ENCODE results near the gene ERP27.

The ERP27 gene

DNA sequence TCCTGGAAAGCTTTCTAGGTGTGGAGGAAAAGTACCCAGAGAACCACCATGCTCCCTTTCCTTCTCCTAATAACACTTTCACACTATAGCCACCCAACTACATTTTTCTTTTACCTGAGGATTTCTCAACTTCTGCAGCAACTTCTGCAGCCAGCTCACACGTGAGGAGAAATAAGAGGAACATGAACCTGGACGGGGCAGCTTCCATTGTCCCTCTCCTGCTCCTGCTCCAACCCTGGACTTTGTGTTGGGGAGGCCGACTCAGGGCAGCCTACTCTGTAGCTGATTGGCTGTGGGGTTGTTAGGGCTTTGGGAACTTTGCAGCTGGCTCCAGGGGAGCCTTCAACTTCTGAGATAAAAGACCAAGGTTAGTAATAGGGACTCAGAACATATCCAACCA is at the start of gene ERP27:
TSS of gene ERP27 (minus strand) at position 237 of the 400 bp plus-strand sequence. CDS start at position 208, 29 bp downstream.
- FAIRE-seq: no peak

- FAIRE-seq: no peak
These were observed 49.7 kb upstream of the ERP27 start for GRCh38 chr12:14988035-14988434.

GRCh38 chr12:14986449-14986848 is 48.1 kb upstream of the ERP27 start:
- FAIRE-seq: no peak

GRCh38 chr12:14984766-14985285 is 46.5 kb upstream of the ERP27 start:
- FAIRE-seq: no peak

GRCh38 chr12:14984036-14984435 is 45.7 kb upstream of the ERP27 start:
- FAIRE-seq: no peak

DNA sequence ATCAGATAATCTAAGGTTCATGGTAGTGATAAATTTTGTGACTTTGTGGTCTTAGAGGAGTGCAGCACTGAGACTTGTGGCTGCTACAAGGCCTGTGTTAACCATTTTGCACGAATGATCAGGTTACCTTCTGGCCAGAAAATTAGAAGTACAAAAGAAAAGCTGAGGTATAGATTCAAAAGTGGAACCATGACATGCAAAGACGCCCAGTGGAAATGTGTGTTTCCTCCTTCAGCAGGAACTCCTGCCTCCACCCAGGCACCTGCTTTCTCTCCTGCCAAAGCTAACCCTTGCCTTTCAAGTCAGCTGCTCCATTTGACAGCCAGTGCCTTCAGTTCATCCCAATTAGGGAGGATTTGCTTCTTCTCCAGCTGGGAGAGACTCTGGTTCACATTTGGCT is 44.7 kb upstream of the ERP27 start:
- FAIRE-seq: no peak

DNA sequence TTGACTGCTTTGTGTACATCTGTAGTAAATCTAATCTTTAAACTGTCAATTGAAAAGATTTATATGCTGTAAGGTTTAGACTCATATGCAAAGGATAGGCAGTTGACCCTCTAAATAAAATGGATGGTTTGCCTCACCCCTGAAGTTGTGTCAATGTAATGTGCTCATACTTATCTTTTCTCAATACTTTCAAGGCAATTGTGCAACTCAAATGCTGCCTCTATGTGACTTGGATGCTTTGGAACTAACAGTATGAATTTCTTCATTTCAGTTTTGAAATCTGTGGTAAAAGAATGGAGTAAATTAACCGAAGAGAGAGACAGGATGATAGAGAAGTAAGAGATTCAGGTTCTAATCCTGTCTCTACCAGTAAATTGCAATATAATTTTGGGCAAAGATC is 44.2 kb upstream of the ERP27 start:
- no peak for FAIRE-seq

- no peak for FAIRE-seq
These were observed 42.7 kb upstream of the ERP27 start for GRCh38 chr12:14981049-14981448.

DNA sequence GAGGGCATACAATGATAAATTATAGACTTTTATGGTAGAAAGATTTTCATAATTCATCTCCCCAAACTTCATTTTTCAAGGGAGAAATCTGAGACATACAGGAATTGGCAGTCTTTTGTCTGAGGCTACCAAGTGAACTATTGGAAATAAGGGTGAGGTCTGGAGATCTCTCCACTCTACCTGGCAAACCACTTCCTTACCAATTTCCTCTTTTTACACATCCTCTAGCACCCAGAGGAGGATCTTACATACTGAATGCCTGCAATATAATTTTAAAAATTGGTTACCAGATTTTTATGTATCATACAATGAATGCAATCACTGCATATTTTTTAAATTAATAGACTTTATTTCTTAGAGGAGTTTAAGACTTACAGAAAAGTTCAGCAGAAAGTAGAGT is 41.1 kb upstream of the ERP27 start:
- FAIRE-seq: no peak

GRCh38 chr12:14976658-14977057 is 38.3 kb upstream of the ERP27 start:
- FAIRE-seq: no peak

DNA sequence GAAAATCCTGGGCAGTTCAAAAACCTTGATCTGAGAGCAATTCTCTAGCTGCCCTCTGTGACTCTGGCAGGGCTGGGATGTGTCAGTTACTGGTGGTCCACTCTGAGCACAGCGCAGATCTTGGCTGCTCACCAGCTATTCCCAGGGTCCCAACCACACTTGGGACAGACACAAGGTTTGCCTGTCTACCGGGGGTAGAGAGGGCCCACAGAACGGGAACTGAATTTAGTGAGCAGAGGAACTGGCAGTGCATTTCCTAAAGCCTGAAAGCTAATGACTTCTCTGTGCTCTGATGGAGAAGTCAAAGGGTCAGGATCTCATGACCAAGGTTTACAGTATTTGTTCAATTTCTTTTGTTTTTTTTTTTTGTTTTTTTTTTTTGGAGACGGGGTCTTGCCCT is 37.1 kb upstream of the ERP27 start:
- FAIRE-seq: no peak

DNA sequence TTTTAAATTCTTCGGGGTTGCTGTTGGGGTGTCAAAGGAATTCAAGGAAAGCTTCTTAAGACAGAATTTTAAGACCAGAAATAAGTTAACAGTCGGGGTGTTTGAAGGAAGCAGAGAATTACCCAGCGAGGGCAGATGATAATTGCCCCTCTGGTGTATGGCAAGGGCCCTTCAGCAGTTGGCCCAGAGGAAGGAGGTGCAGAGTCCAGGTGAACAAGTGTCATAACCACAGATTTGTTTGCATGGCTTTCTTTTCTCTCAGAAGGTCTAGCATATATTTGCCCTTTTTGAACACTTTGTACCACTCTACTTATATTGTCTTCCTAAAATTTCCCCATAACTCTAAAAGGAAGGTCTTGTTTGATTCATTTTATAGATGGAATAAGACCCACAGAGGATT is 36.3 kb upstream of the ERP27 start:
- no peak for FAIRE-seq

DNA sequence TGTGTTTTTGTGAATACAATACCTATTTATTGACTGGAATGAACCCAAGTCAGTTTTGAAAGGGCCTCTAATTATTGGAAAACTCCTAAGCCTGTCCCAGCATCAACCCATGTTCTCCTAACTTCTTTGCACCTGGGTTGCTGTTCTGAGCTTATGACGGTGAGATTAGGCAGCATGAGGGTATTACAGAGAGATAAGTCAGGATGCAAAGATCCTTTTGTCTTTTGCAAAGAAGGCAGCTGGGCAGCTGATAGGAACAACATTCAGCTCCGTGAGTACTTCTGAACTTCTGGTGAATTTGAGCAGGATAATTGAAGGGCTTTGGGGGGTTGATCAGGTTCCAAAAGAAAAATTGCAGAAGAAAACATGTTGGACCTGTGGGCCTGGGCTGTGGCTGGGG is 34.5 kb upstream of the ERP27 start, which contains the start of gene PDE6H:
TSS of gene PDE6H (plus strand) at position 227 of the 400 bp plus-strand sequence. CDS start 4,971 bp downstream, outside the sequence.
- no peak for FAIRE-seq

DNA sequence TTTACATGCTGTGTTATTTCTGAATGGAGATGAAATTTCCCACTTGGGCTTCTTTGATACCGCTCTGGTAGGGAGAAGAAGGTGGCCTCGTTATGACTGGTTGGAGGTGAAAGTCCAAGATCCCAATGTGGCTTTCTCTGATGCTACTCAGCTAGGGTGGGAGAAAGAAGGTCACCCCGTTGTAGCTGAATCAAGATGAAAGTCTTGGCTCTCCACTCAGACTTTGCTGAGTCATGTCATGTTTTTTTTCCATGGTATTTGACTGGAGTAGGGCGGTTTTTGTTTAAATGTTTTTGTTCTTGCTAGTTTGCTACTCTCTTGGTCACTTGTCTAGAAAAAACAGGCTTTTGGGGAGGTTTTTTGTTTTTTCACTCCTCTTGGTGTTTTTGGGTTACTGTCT is 32.1 kb upstream of the ERP27 start:
- no peak for FAIRE-seq

DNA sequence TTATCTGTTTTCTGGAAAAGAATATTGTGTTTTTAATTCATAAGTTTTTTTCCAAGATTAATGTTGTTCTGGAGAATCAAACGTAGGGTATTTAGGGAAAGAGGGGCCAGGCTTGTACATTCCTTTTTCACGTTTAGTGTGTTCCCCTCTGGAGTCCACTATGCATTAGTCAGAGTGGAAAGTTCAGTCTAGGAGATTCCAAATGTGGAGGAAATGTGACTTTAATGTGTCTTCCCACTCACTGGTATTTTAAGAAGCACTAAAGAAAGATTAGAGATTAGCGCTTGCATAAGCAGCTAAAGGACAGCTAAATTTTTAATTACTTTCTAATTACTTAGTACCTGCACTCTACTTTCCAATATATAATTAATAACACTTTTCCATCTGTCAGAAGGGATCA is 30.1 kb upstream of the ERP27 start:
- FAIRE-seq: no peak

DNA sequence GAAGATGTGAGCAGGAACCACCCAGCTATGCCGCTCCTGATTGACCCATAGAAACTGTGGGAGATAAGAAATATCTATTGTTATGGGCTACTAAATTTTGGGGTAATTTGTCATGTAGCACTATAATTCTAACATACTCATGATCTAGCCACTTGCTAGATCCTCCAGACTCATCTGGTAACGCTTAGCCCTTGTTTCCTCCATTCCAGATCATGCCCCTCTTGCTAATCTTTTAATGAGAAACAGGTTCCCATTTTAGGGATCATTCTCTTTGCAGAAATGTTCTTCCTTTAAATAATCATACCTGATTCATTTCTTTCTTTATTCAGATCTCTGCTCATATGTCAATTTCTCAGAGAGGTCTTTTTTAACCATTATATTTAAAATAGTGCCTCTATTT is 26.9 kb upstream of the ERP27 start:
- no peak for FAIRE-seq

DNA sequence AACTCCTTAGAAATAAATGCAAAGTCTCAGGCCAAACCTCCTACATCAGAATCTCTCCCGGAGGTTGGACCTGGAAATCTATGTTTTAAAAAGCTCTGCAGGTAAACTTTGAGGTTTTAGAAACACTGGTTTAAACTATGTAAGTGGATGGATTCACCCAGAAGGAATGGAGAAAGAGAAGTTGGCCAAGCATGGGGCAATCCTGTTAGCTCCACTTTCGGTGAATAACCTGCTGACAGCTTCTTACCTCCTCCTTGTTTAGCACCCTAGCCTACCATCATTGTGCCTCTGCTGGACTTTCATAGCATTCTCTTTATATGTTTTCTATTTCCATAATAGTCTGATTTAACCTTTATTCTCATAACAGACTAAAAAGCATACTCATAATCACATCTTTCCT is 26.1 kb upstream of the ERP27 start:
- no peak for FAIRE-seq

GRCh38 chr12:14963520-14963919 is 25.2 kb upstream of the ERP27 start:
- no peak for FAIRE-seq

GRCh38 chr12:14962797-14963196 is 24.5 kb upstream of the ERP27 start:
- FAIRE-seq: no peak

DNA sequence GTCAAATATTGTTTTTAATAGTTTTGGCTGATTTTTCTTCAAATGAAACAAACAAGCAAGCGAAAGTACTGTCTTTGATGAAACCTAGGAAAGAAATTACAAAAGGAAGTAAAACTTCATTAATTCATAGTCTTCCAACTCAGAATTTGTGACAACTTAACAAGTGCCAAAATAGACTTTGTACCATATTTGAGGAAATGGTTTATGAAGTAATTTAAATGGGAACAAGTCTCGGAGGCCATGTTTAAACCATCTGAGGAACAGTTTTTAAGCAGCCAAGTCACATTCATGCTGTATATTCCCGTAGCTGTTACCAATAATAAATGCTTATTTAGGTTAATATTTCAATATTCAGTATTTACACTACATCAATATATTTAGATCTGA is 23.8 kb upstream of the ERP27 start:
- no peak for FAIRE-seq

DNA sequence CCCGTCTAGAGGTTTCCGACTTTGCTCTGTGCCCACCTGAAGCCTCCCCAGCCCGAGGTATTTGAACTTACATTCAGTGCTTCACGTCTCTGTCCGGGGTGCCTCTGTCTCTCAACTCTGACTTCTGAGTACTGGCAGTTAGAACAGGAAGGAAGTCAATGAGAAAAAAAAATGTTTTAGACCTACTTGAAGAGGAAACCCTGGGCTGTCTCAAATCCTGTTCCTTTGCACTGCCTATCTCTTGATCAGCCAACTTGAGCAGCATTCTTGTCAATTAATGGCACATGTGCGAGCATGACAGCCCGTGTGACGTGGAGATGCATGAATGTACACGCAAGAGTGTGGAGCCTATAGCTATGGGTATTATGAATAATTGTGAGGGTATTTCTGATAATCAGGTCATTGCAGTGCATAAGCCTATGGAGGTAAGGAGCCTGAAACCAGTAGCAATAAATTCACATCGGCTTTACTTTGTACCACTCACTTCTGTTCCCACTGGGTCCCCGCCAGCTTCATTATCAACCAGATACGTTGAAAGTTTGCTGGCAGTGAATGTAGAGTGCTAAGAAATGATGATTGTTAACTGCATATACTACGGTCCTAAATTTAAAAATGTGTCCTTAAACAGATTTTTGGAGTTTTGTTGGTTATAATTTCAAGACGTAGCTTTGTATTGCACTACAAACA is 23.3 kb upstream of the ERP27 start, which contains the start of gene ARHGDIB:
TSS of gene ARHGDIB (minus strand) at position 136 of the 687 bp plus-strand sequence. CDS start 10,889 bp downstream, outside the sequence.
- no peak for FAIRE-seq

GRCh38 chr12:14960548-14961465 is 22.5 kb upstream of the ERP27 start:
- no peak for FAIRE-seq

GRCh38 chr12:14959916-14960496 is 21.7 kb upstream of the ERP27 start:
- no peak for FAIRE-seq
